Measurements from ENCODE around the gene NXT2. TPM values are rescaled to one million over a fixed set of nuclear protein-coding genes. Genes with fewer than 3 reads are reported as not detected.

Gene NXT2
- total RNA-seq, 1 experiment from 2014 or later: 9.8 TPM

- intact Hi-C loops (cut with micrococcal nuclease; ENCODE audit: unreplicated experiment): no loop called here
- Mint-ChIP-seq H3K9me3 (ENCODE audit: unreplicated experiment) (no peaks in the 10 kb centered on the region), H3K36me3 (ENCODE audit: insufficient read depth, unreplicated experiment) (no peaks in the 10 kb centered on the region), H3K27ac (ENCODE audit: unreplicated experiment) (no peak overlapping the region), H3K4me3 (ENCODE audit: unreplicated experiment) (no peak overlapping the region), H3K27me3 (ENCODE audit: insufficient read depth, unreplicated experiment) (peaks cover 9% of the 10 kb centered on the region), H3K4me1 (ENCODE audit: low read depth, unreplicated experiment) (no peaks in the 10 kb centered on the region)
- Histone ChIP-seq H3K36me3 (ENCODE audit: control insufficient read depth, insufficient read depth, low read length) (no peaks in the 10 kb centered on the region), H3K9me3 (no peaks in the 10 kb centered on the region), H3K27me3 (replicated peaks; ENCODE audit: control insufficient read depth, insufficient read depth, low read length) (no peaks in the 10 kb centered on the region), H3K4me3 (ENCODE audit: low read depth, low read length) (no peak overlapping the region), H3K4me1 (no peaks in the 10 kb centered on the region)
- no peak for DNase-seq
- CTCF ChIA-PET: no interaction called here
- BruUV-seq (replicated peaks): no TSS peak
- TF ChIP-seq CTCF (IDR thresholded peaks at IDR 0.05; ENCODE audit: insufficient read depth in 1 of 2, low read depth in 1 of 2, low read length in 1 of 2, severe bottlenecking in 1 of 2, unreplicated experiment in 1 of 2): no peak
- POLR2A ChIA-PET: no interaction called here
Measured at GRCh38 chrX:109489174-109489573, 47.5 kb upstream of the NXT2 start.

GRCh38 chrX:109498434-109498833 is 38.2 kb upstream of the NXT2 start:
- Mint-ChIP-seq H3K27me3 (ENCODE audit: insufficient read depth, unreplicated experiment) (peaks cover 8% of the 10 kb centered on the region), H3K4me3 (ENCODE audit: unreplicated experiment) (no peak overlapping the region), H3K4me1 (ENCODE audit: low read depth, unreplicated experiment) (no peaks in the 10 kb centered on the region), H3K27ac (ENCODE audit: unreplicated experiment) (no peak overlapping the region), H3K36me3 (ENCODE audit: insufficient read depth, unreplicated experiment) (no peaks in the 10 kb centered on the region), H3K9me3 (ENCODE audit: unreplicated experiment) (no peaks in the 10 kb centered on the region)
- Histone ChIP-seq H3K9me3 (no peaks in the 10 kb centered on the region), H3K4me3 (ENCODE audit: low read depth, low read length) (no peak overlapping the region), H3K4me1 (no peaks in the 10 kb centered on the region), H3K36me3 (ENCODE audit: control insufficient read depth, insufficient read depth, low read length) (no peaks in the 10 kb centered on the region), H3K27me3 (replicated peaks; ENCODE audit: control insufficient read depth, insufficient read depth, low read length) (no peaks in the 10 kb centered on the region)
- ChIA-PET CTCF (no interaction called here), POLR2A (no interaction called here)
- intact Hi-C loops (cut with micrococcal nuclease; ENCODE audit: unreplicated experiment): no loop called here
- BruUV-seq (replicated peaks): no TSS peak
- TF ChIP-seq CTCF (IDR thresholded peaks at IDR 0.05; ENCODE audit: insufficient read depth in 1 of 2, low read depth in 1 of 2, low read length in 1 of 2, severe bottlenecking in 1 of 2, unreplicated experiment in 1 of 2): no peak
- DNase-seq: no peak

- intact Hi-C loops (cut with micrococcal nuclease; ENCODE audit: unreplicated experiment): no loop called here
- H3K4me1 Mint-ChIP-seq (ENCODE audit: low read depth, unreplicated experiment): no peaks in the 10 kb centered on the region
- no peak overlapping the region for H3K27ac Mint-ChIP-seq (ENCODE audit: unreplicated experiment)
Measured at GRCh38 chrX:109501176-109501575, 35.5 kb upstream of the NXT2 start.

More at GRCh38 chrX:109501176-109501575, 35.5 kb upstream of the NXT2 start:
- Histone ChIP-seq H3K4me1 (no peaks in the 10 kb centered on the region), H3K4me3 (ENCODE audit: low read depth, low read length) (no peak overlapping the region), H3K36me3 (ENCODE audit: control insufficient read depth, insufficient read depth, low read length) (no peaks in the 10 kb centered on the region), H3K9me3 (no peaks in the 10 kb centered on the region), H3K27me3 (replicated peaks; ENCODE audit: control insufficient read depth, insufficient read depth, low read length) (no peaks in the 10 kb centered on the region)
- no peaks in the 10 kb centered on the region for H3K9me3 Mint-ChIP-seq (ENCODE audit: unreplicated experiment)
- no peaks in the 10 kb centered on the region for H3K36me3 Mint-ChIP-seq (ENCODE audit: insufficient read depth, unreplicated experiment)
- ChIA-PET POLR2A (no interaction called here), CTCF (no interaction called here)
- TF ChIP-seq CTCF (IDR thresholded peaks at IDR 0.05; ENCODE audit: insufficient read depth in 1 of 2, low read depth in 1 of 2, low read length in 1 of 2, severe bottlenecking in 1 of 2, unreplicated experiment in 1 of 2): no peak
- H3K4me3 Mint-ChIP-seq (ENCODE audit: unreplicated experiment): no peak overlapping the region
- BruUV-seq (replicated peaks): no TSS peak
- no peak for DNase-seq
- H3K27me3 Mint-ChIP-seq (ENCODE audit: insufficient read depth, unreplicated experiment): peaks cover 2% of the 10 kb centered on the region
